DOHH2 (cell line): ENCODE results near the gene HHEX.

ENCODE experiments used
- EZH2phosphoT487 ChIP-seq: fragments of 200-600 bp; sonication (generic); IDR thresholded peaks from 2 replicates; pipeline ENCODE4 v1.6.1; 2017; ENCODE audit warnings: borderline replicate concordance, mild to moderate bottlenecking, antibody characterized with exemption, low read length, moderate library complexity, mixed read lengths
- TF ChIP-seq, protein P1 (sequence below): fragments of 200-600 bp; sonication (generic); IDR thresholded peaks from one replicate; pipeline ENCODE4 v1.5.1; 2014; ENCODE audit warnings: antibody characterized with exemption, mild to moderate bottlenecking, low read depth, low read length; ENCODE audit not compliant: poor library complexity, severe bottlenecking

DNA sequence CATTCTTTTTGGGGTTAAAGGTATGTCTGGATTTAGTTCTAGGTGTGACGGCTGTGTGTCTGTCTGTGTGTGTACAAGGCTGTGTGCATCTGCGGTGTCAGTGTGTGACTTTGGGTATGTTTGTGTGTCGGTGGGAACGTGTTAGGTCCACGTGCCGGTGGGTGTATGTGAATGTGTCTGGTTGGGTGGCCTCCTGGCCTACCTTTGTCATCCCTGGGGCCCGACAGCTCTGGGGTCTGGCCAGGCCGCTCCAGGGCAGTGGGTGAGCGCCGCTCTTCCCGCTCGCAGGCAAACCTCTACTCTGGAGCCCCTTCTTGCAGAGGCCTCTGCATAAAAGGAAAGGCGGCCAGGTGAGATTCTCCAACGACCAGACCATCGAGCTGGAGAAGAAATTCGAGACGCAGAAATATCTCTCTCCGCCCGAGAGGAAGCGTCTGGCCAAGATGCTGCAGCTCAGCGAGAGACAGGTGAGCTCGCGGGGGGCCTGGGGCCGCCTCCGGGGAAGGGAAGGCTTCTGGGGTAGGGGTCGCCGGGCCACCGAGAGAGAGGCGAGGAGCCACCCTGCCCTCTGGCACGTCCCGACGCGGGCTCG is 2.4 kb downstream of the HHEX start:
- TF ChIP-seq, protein P1, sequence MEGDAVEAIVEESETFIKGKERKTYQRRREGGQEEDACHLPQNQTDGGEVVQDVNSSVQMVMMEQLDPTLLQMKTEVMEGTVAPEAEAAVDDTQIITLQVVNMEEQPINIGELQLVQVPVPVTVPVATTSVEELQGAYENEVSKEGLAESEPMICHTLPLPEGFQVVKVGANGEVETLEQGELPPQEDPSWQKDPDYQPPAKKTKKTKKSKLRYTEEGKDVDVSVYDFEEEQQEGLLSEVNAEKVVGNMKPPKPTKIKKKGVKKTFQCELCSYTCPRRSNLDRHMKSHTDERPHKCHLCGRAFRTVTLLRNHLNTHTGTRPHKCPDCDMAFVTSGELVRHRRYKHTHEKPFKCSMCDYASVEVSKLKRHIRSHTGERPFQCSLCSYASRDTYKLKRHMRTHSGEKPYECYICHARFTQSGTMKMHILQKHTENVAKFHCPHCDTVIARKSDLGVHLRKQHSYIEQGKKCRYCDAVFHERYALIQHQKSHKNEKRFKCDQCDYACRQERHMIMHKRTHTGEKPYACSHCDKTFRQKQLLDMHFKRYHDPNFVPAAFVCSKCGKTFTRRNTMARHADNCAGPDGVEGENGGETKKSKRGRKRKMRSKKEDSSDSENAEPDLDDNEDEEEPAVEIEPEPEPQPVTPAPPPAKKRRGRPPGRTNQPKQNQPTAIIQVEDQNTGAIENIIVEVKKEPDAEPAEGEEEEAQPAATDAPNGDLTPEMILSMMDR, result no peak
- no peak; the same call in 1 of the 2 replicates for TF ChIP-seq EZH2phosphoT487
